Stimulated activated CD4-positive, alpha-beta T cell treated with anti-CD3 and anti-CD28 coated beads, Interleukin-4, amount 100 ng/mL, for 48 hours (primary cell): ENCODE measurements around the gene ARHGAP8.

Experiments used
- DNase-seq, 2 donors: peaks; one replicate each; pipeline ENCODE4 v3.0.0-alpha.2; 2020; ENCODE audit warnings: low read depth in 2 of 2

Gene ARHGAP8

GRCh38 chr22:44907765-44908737 is 155.7 kb downstream of the ARHGAP8 start:
- DNase-seq = no peak

GRCh38 chr22:44909241-44909640 is 156.9 kb downstream of the ARHGAP8 start:
- DNase-seq = no peak
